AG09309 (cell line): ENCODE data around the gene KRTAP2-1.
"Not testable (repeated sequence)": the region's sequence is repeated elsewhere in the genome, so short reads cannot be mapped to it uniquely, and the experiment has no call there.

Experiments
- DNase-seq: peaks from one replicate; pipeline ENCODE4 v3.0.0-alpha.2; 2010; ENCODE audit warnings: low read depth
- H3K4me3 ChIP-seq: 2 replicates; pipeline ENCODE4 v1.5.1; 2011; ENCODE audit warnings: mild to moderate bottlenecking, low read depth, low read length, moderate library complexity; ENCODE audit not compliant: control insufficient read depth
- TF ChIP-seq, protein P1 (sequence below): IDR thresholded peaks from 2 replicates; pipeline ENCODE4 v1.5.1; 2011; ENCODE audit warnings: mild to moderate bottlenecking, low read depth, low read length, inconsistent platforms; ENCODE audit not compliant: insufficient read depth, control insufficient read depth; ENCODE audit errors: missing control alignments

KRTAP2-1 gene, protein sequence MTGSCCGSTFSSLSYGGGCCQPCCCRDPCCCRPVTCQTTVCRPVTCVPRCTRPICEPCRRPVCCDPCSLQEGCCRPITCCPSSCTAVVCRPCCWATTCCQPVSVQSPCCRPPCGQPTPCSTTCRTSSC

DNA sequence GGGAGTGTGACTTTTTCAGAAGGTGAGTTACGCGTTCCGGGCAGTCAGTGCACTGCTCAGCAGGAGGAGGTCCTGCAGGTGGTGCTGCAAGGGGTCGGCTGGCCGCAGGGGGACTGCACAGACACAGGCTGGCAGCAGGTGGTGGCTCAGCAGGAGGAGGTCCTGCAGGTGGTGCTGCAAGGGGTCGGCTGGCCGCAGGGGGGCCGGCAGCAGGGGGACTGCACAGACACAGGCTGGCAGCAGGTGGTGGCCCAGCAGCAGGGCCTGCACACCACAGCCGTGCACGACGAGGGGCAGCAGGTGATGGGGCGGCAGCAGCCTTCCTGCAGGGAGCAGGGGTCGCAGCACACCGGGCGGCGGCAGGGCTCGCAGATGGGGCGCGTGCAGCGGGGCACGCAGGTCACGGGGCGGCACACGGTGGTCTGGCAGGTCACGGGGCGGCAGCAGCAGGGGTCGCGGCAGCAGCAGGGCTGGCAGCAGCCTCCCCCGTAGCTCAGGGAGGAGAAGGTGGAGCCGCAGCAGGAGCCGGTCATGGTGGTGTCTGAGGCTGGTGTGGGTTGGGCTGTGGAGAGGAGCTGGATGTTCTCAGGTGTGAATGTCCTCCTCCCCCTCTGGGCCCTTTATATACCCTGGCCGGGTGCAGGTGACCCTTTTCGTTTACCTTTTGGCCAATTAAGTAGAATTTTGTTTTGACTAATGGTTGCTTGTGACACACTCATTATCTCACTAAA lies at the start of gene KRTAP2-1:
Gene KRTAP2-1 (minus strand): TSS at position 582 of the 731 bp plus-strand sequence. CDS start 49 bp downstream, at position 533.
- not testable (repeated sequence) for H3K4me3 ChIP-seq, DNase-seq

DNA sequence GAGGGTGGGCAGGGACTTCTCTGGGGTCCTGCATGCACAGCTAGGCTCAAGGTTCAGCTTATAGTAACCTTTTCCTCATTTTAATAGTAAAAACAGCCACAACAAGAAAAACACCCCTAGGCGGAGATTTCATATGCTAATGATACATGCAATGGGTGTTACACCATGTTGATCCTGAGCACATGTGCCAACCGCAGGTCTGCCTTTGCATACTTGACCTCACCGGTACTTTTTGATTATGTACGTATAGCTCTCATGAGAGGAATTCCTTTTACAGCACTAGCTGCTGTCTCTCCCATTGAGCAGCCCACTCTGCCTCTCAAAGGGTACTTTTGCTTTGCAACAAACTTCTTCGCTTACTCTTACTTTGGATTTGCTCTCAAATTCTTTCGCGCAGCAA lies 48.9 kb upstream of the KRTAP2-1 start:
- DNase-seq = no peak
- H3K4me3 ChIP-seq = no peak overlapping the region
- TF ChIP-seq, protein P1, sequence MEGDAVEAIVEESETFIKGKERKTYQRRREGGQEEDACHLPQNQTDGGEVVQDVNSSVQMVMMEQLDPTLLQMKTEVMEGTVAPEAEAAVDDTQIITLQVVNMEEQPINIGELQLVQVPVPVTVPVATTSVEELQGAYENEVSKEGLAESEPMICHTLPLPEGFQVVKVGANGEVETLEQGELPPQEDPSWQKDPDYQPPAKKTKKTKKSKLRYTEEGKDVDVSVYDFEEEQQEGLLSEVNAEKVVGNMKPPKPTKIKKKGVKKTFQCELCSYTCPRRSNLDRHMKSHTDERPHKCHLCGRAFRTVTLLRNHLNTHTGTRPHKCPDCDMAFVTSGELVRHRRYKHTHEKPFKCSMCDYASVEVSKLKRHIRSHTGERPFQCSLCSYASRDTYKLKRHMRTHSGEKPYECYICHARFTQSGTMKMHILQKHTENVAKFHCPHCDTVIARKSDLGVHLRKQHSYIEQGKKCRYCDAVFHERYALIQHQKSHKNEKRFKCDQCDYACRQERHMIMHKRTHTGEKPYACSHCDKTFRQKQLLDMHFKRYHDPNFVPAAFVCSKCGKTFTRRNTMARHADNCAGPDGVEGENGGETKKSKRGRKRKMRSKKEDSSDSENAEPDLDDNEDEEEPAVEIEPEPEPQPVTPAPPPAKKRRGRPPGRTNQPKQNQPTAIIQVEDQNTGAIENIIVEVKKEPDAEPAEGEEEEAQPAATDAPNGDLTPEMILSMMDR = no peak

DNA sequence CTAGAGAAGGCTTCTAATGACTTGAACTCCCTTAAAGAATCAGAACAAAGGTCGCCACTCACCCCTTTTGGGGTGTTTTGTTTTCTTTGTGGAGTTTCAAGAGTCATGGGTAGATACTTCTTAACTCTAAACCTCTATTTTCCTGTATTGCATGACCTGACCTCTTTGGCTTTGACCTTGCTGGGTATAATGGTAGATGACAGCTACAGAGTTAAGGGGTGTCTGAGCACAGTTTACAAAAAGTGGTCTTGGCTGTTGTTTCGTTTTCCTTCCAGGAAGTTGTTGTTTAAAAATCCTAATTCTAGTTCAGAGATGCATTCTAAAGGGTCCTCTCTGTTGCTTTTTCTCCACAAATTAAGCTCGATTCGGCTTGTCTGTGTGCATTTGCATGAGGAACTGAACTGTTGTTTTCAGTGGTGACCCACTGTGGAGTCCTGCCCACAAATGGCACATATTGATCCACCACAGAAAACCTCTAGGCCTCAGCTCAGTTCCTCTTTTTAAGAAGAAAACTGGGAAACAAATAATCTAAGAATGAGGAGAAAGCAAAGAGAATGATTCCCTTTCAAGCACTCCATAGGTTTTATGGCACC lies 41.7 kb upstream of the KRTAP2-1 start:
- not testable (repeated sequence) for H3K4me3 ChIP-seq, DNase-seq

DNA sequence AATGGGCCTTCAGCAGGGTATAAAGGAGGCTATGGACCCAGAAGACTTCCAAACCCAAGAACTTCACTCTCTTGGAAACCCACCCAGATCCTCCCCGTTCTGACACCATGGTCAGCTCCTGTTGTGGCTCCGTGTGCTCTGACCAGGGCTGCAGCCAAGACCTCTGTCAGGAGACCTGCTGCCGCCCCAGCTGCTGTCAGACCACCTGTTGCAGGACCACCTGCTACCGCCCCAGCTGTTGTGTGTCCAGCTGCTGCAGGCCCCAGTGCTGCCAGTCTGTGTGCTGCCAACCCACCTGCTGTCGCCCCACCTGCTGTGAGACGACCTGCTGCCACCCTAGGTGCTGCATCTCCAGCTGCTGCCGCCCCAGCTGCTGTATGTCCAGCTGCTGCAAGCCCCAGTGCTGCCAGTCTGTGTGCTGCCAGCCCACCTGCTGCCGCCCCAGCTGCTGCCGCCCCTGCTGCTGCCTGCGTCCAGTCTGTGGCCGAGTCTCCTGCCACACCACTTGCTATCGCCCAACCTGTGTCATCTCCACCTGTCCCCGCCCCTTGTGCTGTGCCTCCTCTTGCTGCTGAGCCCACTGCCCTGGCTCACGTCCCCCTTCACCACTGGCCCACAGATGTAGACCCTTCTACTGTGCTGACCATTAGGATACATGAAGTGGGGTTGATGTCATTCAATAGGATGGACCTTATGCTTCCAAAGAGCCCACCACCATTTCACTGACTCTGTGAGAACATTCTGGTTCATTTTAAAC lies 37.2 kb upstream of the KRTAP2-1 start, which contains the start of gene KRTAP4-7:
Gene KRTAP4-7 (plus strand): TSS at position 51 of the 757 bp plus-strand sequence. CDS start 57 bp downstream, at position 108.
- not testable (repeated sequence) for H3K4me3 ChIP-seq, DNase-seq

DNA sequence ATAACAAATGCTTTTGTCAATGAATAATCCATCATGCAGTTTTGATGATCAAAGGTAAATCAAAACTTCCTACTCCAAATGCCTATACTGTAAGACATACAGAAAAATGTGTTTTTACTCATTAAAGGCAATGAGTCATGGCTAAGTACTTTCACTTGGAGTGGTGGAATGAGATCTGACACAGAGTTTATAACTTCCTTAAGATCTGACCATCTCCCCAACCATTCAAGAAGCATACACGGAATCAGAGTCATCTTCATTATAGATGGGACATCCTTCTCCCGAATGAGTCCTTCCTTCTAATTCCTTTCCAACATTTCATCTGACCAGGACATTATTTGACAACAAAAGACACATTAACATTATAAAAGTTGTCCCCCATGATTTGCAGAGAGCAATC lies 36.3 kb upstream of the KRTAP2-1 start:
- DNase-seq, H3K4me3 ChIP-seq: not testable (repeated sequence)

DNA sequence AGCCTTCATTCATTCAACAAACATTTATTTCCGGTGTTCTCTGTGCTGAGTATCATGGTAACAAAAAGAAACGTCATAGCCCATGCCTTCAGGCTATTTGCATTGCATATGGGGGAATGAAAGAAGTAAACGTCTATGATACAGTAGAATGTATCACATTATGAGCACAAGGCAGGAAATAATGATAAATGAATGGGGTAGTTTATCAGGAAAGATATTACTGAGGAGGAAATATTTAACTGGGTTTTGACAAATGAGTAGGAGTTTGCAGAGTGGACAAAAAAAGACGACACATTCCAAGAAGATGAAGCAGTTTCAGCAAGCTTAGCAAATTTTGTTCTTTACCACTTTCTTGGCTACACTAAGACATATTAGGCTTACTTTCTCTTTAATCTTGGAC lies 35.5 kb upstream of the KRTAP2-1 start:
- no peak for DNase-seq
- TF ChIP-seq, protein P1 = no peak
- no peak overlapping the region for H3K4me3 ChIP-seq

DNA sequence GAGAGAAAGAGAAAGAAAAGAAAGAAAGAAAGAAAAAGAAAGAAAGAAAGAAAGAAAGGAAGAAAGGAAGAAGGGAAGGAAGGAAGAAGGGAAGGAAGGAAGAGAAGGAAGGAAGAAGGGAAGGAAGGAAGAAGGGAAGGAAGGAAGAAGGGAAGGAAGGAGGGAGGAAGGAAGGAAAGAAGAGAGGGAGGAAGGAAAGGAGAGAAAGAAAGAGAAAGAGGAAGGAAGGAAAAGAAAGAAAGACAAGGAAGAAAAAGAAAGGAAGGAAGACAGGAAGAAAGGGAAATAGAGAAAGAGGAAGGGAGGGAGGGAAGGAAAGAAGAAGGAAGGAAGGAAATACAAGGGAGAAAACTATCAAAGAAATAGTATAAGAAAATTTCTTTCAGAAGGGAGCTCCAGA lies 29.7 kb upstream of the KRTAP2-1 start:
- DNase-seq = no peak
- H3K4me3 ChIP-seq = no peak overlapping the region
- TF ChIP-seq, protein P1 = no peak

DNA sequence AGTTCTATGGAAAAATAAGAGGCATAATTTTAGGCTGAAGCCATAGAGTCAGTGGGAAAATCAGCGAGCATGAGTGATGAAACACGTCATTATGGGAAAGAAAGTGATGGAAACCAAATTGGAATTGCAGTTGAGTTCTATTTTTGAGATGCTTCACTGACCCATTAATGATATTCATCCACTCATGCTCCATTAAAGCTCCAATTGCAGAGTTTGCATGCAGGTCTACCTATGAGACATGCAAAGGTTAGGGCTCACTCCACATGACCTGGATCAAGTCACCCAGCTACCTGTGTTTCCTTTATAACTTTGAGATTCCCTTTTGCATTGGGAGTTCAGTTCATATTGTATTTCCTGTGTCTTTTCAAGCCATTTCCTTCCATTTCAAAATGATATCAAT lies 26.6 kb upstream of the KRTAP2-1 start:
- TF ChIP-seq, protein P1 = no peak

More for the DNA sequence above, 26.6 kb upstream of the KRTAP2-1 start:
- DNase-seq = no peak
- no peak overlapping the region for H3K4me3 ChIP-seq
